Activated B cell treated with CpG ODN at 0.5 μM for 24 hours (primary cell): ENCODE measurements around the gene KIF12. TPM values are rescaled to one million over a fixed set of nuclear protein-coding genes. Genes with fewer than 3 reads are reported as not detected.

Experiments used
- ATAC-seq: fragments of 200-7000 bp; cut with Tn5 transposase; one replicate; pipeline ENCODE4 v1.10.0; 2021; ENCODE audit warnings: low read depth, mild to moderate bottlenecking, moderate library complexity
- CTCF ChIA-PET: fragments of 350-600 bp; sonication (Branson Sonifier 250); formaldehyde crosslinking; loops from one replicate; lab custom pipeline; 2021; ENCODE audit warnings: antibody characterized with exemption; lab: Charles Lee
- POLR2A ChIA-PET: fragments of 350-600 bp; sonication (Branson Sonifier 250); formaldehyde crosslinking; loops from one replicate; lab custom pipeline; 2021; ENCODE audit warnings: antibody characterized with exemption; lab: Charles Lee
- DNase-seq: peaks from one replicate; pipeline ENCODE4 v3.0.0; 2022
- H3K27ac Mint-ChIP-seq: one replicate; pipeline ENCODE4 v1.8.0; 2020; ENCODE audit warnings: mixed read lengths
- H3K27me3 Mint-ChIP-seq: one replicate; pipeline ENCODE4 v1.8.0; 2021; ENCODE audit warnings: mixed read lengths
- H3K36me3 Mint-ChIP-seq: one replicate; pipeline ENCODE4 v1.8.0; 2021; ENCODE audit warnings: low read depth, mixed read lengths
- H3K4me1 Mint-ChIP-seq: one replicate; pipeline ENCODE4 v1.8.0; 2021; ENCODE audit warnings: mixed read lengths
- H3K4me3 Mint-ChIP-seq: one replicate; pipeline ENCODE4 v1.8.0; 2020; ENCODE audit warnings: mild to moderate bottlenecking, mixed read lengths
- H3K9me3 Mint-ChIP-seq: one replicate; pipeline ENCODE4 v1.8.0; 2020; ENCODE audit warnings: mixed read lengths
- intact Hi-C: fragments of 100-400 bp; cut with micrococcal nuclease; formaldehyde crosslinking; loops from one replicate; pipeline ENCODE4 v1.15.1; 2024
- total RNA-seq: library from RNA; stranded (reverse); gene quantifications from 2 replicates; pipeline ENCODE4 v1.2.3, GENCODE V29; 2022
- TF ChIP-seq, protein P1 (sequence below): fragments of 200-600 bp; IDR thresholded peaks from one replicate; pipeline ENCODE4 v1.8.0; 2022; ENCODE audit warnings: antibody characterized with exemption, mild to moderate bottlenecking

Gene KIF12
- total RNA-seq, 1 donor from 2014 or later, result not detected

DNA sequence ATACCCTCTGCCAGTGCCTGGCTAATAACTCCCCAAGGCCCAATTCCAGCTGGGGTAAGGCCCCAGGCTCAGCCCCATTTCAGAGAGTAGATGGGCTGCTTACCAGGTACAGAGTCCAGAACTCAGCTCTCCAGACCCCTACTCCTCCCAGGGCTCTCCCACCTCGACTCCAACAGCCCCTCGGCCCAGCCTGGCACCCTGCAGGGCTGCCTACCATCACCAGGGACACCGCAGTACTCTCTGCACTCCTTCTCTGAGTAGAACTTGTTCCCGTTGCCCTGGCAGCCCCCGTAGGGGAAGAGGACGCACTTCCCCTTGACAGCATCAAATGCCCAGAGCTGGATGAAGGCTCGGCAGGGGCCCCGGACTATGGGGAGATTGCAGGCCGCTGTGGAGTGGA, 38.4 kb downstream of the KIF12 start:
- CTCF ChIA-PET, result no interaction called here
- Mint-ChIP-seq H3K4me1 (peaks cover 8% of the 10 kb centered on the region), H3K9me3 (no peaks in the 10 kb centered on the region), H3K27ac (no peak overlapping the region), H3K4me3 (no peak overlapping the region), H3K36me3 (no peaks in the 10 kb centered on the region), H3K27me3 (peaks cover 18% of the 10 kb centered on the region)
- TF ChIP-seq, protein P1, sequence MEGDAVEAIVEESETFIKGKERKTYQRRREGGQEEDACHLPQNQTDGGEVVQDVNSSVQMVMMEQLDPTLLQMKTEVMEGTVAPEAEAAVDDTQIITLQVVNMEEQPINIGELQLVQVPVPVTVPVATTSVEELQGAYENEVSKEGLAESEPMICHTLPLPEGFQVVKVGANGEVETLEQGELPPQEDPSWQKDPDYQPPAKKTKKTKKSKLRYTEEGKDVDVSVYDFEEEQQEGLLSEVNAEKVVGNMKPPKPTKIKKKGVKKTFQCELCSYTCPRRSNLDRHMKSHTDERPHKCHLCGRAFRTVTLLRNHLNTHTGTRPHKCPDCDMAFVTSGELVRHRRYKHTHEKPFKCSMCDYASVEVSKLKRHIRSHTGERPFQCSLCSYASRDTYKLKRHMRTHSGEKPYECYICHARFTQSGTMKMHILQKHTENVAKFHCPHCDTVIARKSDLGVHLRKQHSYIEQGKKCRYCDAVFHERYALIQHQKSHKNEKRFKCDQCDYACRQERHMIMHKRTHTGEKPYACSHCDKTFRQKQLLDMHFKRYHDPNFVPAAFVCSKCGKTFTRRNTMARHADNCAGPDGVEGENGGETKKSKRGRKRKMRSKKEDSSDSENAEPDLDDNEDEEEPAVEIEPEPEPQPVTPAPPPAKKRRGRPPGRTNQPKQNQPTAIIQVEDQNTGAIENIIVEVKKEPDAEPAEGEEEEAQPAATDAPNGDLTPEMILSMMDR, result no peak
- POLR2A ChIA-PET, result no interaction called here
- intact Hi-C loops, result no loop called here
- DNase-seq (no peak), ATAC-seq (no peak)

DNA sequence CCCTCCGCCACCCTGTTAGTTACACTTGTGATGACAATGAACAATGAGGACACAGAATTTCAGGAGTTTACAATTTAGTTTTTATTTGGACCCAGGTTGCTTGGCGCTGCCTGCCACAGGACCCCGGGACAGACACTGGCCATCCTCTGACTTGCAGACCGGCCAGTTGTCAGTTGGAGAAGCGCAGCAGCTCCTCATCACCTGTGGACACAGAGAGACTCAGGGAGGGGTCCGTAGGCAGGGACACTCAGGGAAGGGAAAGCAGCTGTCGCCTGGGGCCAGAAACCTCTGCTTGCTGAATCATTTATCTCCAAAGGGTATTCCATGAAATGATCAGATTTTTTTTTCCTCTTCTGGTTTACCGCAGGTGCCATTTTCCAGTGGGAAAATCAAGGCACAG, 39.0 kb downstream of the KIF12 start:
- H3K27ac Mint-ChIP-seq, result no peak overlapping the region
- H3K4me3 Mint-ChIP-seq, result no peak overlapping the region
- TF ChIP-seq, protein P1, result no peak
- H3K27me3 Mint-ChIP-seq, result peaks cover 20% of the 10 kb centered on the region
- no peaks in the 10 kb centered on the region for H3K36me3 Mint-ChIP-seq
- ATAC-seq (no peak), DNase-seq (no peak)
- ChIA-PET POLR2A (no interaction called here), CTCF (no interaction called here)
- intact Hi-C loops, result no loop called here
- H3K4me1 Mint-ChIP-seq, result peaks cover 8% of the 10 kb centered on the region
- H3K9me3 Mint-ChIP-seq, result no peaks in the 10 kb centered on the region

DNA sequence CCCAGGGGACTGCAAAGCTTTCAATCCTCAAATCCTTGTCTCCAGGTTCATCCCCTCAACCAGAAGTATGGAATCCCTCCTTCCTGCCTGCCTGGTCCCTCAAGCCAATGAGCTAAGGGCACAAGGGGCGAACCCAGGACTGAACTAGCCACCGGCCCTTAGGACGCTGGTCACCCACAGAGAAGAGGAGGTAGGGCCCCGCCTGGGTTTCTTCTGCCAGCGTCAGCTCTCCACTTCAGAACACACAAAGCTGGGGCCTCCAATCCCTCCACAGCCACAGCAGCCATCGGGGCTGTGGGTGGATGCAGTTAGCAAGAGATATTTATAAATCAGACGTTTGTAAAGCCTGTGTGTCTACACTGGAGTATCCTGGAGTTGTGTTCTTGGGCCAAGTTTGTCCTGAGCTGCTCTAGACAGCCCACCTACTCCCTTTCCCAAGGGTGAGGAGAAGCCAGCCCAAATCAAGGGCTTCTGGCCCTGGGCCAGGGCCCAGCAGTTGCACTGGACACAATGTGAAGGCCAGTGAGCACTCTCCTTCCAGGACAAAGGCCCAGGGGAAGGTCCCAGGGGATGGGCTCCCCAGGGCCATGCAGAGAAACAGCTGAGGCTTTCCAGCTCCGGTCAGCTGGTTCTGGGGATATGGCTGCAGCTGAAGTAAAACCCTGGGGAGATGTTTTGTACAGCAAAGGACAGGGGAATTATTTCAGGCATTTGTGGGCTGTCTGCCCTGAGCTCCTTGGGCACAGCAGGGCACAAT, 39.9 kb downstream of the KIF12 start:
- DNase-seq (no peak), ATAC-seq (no peak)
- intact Hi-C loops, result no loop called here
- H3K4me1 Mint-ChIP-seq, result peaks cover 8% of the 10 kb centered on the region
- no peaks in the 10 kb centered on the region for H3K9me3 Mint-ChIP-seq
- TF ChIP-seq, protein P1, result no peak
- H3K36me3 Mint-ChIP-seq, result no peaks in the 10 kb centered on the region
- no peak overlapping the region for H3K4me3 Mint-ChIP-seq
- ChIA-PET POLR2A (no interaction called here), CTCF (no interaction called here)
- H3K27me3 Mint-ChIP-seq, result peaks cover 20% of the 10 kb centered on the region
- no peak overlapping the region for H3K27ac Mint-ChIP-seq

DNA sequence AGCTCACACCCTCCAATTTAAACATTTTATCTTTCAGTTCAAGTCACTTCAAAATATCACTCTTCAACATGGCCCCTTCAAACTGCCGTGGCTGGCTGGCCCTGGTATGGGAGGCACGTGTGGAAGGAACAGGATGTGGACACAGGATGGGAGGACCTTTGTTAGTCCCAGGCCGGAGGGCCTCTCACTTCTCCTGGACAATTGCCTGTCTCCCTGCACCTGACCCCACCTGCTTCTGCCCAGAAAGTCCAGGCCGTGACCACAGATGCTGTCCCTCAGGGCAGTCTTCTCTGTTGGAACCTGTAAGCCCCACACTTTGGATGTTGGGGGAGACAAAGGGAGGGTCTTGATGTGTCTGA, 40.4 kb downstream of the KIF12 start:
- Mint-ChIP-seq H3K36me3 (no peaks in the 10 kb centered on the region), H3K27ac (no peak overlapping the region), H3K27me3 (peaks cover 20% of the 10 kb centered on the region), H3K4me1 (peaks cover 8% of the 10 kb centered on the region), H3K9me3 (no peaks in the 10 kb centered on the region), H3K4me3 (no peak overlapping the region)
- ATAC-seq (no peak), DNase-seq (no peak)
- ChIA-PET CTCF (no interaction called here), POLR2A (no interaction called here)
- intact Hi-C loops, result no loop called here
- TF ChIP-seq, protein P1, result no peak

DNA sequence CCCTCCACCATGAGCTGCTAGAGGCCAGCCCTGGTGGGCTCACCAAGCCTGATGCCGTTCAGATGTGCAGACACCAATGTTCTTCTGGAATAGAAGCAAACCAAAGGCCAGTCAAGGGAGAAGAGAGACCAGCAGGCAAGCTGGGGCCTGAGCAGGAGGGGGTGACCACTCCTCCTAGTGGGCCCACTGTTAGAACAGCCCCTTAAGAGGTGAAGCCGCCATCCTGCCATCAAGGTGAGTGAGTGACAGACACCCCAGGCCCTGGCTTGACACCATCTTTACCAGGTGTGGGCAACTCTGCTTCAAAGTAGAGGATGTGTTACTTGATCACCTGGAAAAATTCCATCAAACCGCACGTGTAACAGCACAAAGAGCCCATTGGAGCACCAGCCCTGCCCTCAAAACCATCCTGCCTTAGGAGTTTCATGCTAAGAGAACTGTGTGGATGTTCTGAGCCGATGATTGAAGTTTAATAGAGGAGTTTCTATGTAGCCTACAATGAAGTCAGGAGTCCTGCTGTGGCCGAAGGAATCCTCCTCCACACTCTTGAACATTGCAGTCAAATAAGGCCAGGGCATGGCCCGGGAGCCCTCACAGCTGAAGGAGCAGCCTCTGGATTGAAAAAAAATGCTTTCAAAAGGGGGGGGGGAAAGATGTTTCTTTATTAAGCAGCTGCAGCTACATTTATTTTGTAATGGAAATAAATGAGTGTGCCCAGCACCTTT, 41.8 kb downstream of the KIF12 start:
- DNase-seq (no peak), ATAC-seq (no peak)
- Mint-ChIP-seq H3K27me3 (peaks cover 20% of the 10 kb centered on the region), H3K9me3 (no peaks in the 10 kb centered on the region), H3K36me3 (no peaks in the 10 kb centered on the region), H3K4me1 (peaks cover 8% of the 10 kb centered on the region), H3K4me3 (no peak overlapping the region), H3K27ac (no peak overlapping the region)
- ChIA-PET POLR2A (no interaction called here), CTCF (no interaction called here)
- TF ChIP-seq, protein P1, result no peak
- intact Hi-C loops, result no loop called here
